IPS-15b (cell line): Measurements from ENCODE around the gene SERPINA10.
"Not testable (repeated sequence)": the region's sequence is repeated elsewhere in the genome, so short reads cannot be mapped to it uniquely, and the experiment has no call there.

Experiments
- H3K27me3 ChIP-seq: one replicate; pipeline ENCODE4 v1.6.1; 2013; ENCODE audit warnings: low read length; ENCODE audit not compliant: control insufficient read depth, insufficient read depth
- H3K36me3 ChIP-seq: one replicate; pipeline ENCODE4 v1.6.1; 2013; ENCODE audit warnings: low read length; ENCODE audit not compliant: control insufficient read depth, insufficient read depth
- H3K4me1 ChIP-seq: one replicate; pipeline ENCODE4 v1.6.1; 2013; ENCODE audit warnings: mild to moderate bottlenecking, low read length; ENCODE audit not compliant: control insufficient read depth, insufficient read depth
- H3K4me3 ChIP-seq: one replicate; pipeline ENCODE4 v1.5.1; 2013; ENCODE audit warnings: low read depth, low read length
- H3K9ac ChIP-seq: one replicate; pipeline ENCODE4 v1.6.1; 2013; ENCODE audit warnings: low read depth, mild to moderate bottlenecking, low read length
- H3K9me3 ChIP-seq: one replicate; pipeline ENCODE4 v1.6.1; 2013; ENCODE audit warnings: mild to moderate bottlenecking, low read length; ENCODE audit not compliant: control insufficient read depth, insufficient read depth

SERPINA10 gene

DNA sequence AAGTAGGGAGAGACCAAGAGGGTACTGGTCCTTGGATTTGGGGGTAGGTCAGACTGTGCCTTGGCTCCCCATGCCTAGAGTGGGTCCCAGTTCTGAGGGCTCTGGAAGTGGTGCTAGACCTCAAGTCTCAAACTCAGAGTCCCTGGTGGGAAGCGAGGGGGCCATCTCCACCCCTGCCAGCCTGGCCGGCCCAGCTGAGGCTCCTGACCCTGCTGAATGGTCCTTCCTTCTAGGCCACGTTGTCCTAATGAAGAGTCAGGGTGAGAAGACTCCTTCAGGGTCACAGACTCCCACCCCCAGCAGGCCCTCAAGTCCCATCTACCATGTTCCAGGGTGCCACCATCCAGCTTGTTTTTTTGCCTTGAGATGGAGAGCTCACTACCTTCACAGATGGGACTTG, 17.2 kb upstream of the SERPINA10 start:
- H3K36me3 ChIP-seq = no peaks in the 10 kb centered on the region
- H3K4me3 ChIP-seq = no peak overlapping the region
- H3K27me3 ChIP-seq = no peaks in the 10 kb centered on the region
- H3K4me1 ChIP-seq = no peaks in the 10 kb centered on the region
- no peak overlapping the region for H3K9ac ChIP-seq
- H3K9me3 ChIP-seq = no peaks in the 10 kb centered on the region

DNA sequence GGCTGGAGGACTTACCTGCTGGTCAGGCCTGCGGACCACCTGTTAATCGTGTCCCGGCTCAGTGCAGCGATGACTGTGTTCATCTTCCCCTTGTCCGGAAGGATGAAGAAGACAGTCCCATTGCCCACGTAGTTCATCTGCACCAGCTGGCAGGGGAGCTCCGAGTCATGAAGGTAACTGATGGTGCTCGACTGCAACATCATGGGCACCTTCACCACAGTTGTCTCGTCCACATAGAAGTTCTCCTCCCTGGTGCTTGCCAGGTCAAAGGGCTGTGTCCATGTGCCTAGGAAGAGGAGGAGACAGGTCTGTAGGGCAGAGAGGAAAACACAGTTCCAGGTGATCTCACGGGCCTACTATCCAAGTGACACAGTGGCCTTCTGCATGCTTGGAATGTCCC, 16.7 kb upstream of the SERPINA10 start:
- H3K9ac ChIP-seq = no peak overlapping the region
- H3K36me3 ChIP-seq = no peaks in the 10 kb centered on the region
- H3K27me3 ChIP-seq = no peaks in the 10 kb centered on the region
- no peaks in the 10 kb centered on the region for H3K9me3 ChIP-seq
- H3K4me1 ChIP-seq = no peaks in the 10 kb centered on the region
- H3K4me3 ChIP-seq = no peak overlapping the region

DNA sequence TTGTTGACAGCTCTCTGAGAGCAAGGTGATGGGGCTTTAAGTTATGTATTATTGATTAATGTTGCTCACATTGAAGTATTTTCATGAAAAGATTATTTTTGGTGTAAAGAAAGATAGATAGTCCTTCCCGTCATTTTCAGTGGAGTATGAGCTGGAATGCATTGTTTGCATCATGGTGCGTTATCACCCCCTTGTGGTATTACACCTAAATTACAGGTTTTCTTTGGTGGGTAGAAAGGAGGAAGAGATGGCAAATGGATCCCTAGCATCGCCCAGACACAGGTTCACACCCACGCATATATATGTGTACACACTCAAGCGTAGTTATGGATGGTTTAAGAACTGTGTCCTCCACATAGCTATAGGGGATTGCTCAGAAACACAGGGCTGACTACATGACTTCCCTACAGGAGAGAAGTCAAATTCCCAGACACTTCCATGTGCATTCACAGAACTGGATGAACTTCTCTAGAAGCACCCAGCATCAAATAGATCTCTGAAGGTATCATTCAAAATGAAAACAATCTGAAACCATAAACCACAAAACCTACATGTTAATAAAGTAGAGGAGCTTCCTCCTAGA, 14.4 kb upstream of the SERPINA10 start:
- Histone ChIP-seq H3K27me3 (no peaks in the 10 kb centered on the region), H3K36me3 (no peaks in the 10 kb centered on the region), H3K9ac (no peak overlapping the region), H3K4me3 (no peak overlapping the region), H3K9me3 (no peaks in the 10 kb centered on the region), H3K4me1 (no peaks in the 10 kb centered on the region)

DNA sequence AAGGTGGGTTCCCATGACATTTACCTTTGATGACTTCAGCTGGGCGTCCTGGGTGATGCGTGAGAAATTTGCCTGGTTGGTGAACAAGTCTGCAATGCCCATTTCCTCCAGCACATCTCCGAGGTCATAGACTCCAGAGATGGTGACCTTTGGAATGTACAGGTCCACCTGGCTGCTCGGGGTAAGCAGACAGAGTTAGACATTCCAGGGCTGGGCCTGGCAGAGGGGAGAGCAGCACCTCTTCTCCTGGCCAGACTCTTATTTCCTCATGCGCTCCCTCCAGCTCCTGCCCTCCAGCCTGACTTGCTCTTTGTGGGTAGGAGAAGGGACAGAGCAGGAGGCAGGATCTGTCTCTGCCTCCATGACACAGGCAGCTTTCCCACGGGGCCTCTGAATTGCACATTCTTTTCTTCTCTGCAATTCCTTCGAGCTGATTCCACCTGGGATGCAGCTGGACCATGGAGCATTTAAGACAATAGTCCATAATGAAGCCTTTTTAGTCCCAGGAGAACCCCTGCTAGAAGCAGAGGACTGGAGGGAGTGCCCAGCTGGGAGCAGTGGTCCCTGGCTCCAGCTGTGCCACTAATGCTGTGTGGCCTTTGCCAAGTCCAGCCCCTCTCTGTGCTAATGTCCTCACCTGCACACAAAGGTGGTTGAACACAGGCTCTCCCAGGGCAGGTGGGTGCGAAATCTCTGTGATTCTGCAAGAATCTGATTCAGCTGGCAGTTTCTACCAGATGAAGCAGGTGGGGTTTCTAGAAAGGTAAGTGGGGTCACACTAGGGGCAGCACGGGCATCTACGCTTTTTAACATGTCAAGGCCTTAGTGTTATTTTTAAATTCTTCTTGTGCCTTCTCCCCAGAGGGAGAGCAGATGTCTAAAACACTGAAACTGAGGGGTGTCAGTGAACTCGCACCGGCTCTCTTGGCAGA, 13.2 kb upstream of the SERPINA10 start:
- H3K4me3 ChIP-seq = no peak overlapping the region
- H3K36me3 ChIP-seq = no peaks in the 10 kb centered on the region
- H3K9ac ChIP-seq = no peak overlapping the region
- no peaks in the 10 kb centered on the region for H3K27me3 ChIP-seq
- H3K4me1 ChIP-seq = no peaks in the 10 kb centered on the region
- no peaks in the 10 kb centered on the region for H3K9me3 ChIP-seq

DNA sequence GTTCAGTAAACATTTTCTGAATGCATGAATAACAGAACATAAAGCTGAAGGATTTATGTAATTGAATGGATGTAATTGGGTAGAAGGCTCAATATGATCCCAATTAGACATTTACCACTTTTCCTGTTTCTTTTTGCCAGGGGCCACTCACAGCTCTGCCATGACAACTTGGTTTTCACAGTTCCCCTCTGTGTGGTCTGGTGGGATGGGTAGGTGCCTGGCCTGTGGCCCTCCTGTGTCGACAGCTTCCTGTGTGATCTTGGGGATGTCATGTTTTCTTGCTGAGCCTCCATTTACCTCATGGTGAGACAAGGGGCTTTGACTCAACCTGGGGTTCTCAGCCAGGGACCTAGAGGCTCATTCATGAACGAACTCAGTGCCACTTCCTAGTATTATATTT, 12.6 kb upstream of the SERPINA10 start:
- H3K27me3 ChIP-seq = no peaks in the 10 kb centered on the region
- no peak overlapping the region for H3K9ac ChIP-seq
- H3K36me3 ChIP-seq = no peaks in the 10 kb centered on the region
- no peaks in the 10 kb centered on the region for H3K9me3 ChIP-seq
- H3K4me1 ChIP-seq = no peaks in the 10 kb centered on the region
- no peak overlapping the region for H3K4me3 ChIP-seq

DNA sequence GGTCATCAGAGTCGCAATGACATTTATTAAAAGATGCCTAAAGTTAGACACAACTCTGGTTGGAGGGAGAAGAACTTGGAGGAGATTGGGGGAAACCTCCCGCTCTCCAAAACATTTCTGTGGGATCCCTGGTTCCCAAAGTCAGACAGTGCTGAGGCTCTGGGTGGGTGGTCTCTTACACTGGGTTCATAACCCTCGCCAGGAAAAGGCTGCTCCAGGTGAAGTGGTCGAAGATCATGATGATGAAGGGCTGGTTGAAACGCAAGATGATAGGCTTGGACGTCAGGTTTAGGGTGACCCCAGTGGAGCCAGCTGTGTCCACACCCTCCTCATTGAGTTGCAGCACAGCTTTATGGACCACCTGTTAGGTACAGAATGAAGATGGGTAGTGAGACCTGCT, 11.2 kb upstream of the SERPINA10 start:
- Histone ChIP-seq H3K9me3 (no peaks in the 10 kb centered on the region), H3K36me3 (no peaks in the 10 kb centered on the region), H3K27me3 (no peaks in the 10 kb centered on the region), H3K4me3 (no peak overlapping the region), H3K4me1 (no peaks in the 10 kb centered on the region), H3K9ac (no peak overlapping the region)

DNA sequence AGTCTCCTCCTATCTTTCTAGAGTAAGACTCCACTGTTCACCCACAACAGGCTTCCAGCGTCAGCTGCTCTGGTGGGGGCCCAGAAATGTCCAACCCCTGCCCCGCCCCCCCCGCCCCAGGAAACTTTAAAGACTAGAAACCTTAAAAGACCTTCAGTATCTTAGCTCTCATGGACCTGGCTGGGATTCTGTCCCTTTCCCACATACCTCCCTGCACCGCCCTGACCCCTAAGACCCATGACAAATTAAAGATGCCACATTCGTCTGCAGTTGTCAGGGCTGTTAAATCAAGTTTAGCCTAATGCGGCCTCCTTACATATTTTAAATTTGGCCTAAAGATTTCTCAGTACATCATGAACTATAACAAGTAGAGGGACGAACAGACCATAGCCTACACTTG, 10.0 kb upstream of the SERPINA10 start:
- Histone ChIP-seq H3K4me1 (no peaks in the 10 kb centered on the region), H3K36me3 (no peaks in the 10 kb centered on the region), H3K9ac (no peak overlapping the region), H3K27me3 (no peaks in the 10 kb centered on the region), H3K9me3 (no peaks in the 10 kb centered on the region), H3K4me3 (no peak overlapping the region)

DNA sequence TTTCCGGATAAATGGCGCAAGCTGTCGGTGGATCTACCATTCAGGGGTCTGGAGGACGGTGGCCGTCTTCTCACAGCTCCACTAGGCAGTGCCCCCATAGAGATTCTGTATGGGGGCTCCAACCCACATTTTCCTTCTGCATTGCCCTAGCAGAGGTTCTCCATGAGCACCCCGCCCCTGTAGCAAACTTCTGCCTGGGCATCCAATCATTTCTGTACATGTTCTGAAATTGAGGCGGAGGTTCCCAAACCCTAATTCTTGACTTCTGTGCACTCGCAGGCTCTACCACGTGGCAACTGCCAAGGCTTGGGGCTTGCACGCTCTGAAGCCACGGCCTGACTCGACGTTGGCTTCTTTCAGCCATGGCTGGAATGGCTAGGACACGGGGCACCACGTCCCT, 5.1 kb upstream of the SERPINA10 start:
- Histone ChIP-seq H3K36me3 (no peaks in the 10 kb centered on the region), H3K9me3 (no peaks in the 10 kb centered on the region), H3K4me1 (no peaks in the 10 kb centered on the region), H3K27me3 (no peaks in the 10 kb centered on the region), H3K4me3 (no peak overlapping the region), H3K9ac (no peak overlapping the region)

DNA sequence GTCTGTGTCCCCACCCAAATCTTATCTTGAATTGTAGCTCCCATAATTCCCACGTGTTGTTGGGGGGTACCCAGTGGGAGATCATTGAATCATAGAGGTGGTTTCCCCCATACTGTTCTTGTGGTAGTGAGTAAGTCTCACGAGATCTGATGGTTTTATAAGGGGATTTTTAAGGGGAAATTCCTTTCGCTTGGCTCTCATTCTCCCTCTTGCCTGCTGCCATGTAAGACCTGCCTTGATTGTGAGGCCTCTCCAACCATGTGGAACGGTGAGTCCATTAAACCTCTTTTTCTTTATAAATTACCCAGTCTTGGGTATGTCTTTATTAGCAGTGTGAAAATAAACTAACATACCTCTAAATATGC, 3.1 kb upstream of the SERPINA10 start:
- H3K36me3 ChIP-seq, H3K27me3 ChIP-seq, H3K4me1 ChIP-seq, H3K9me3 ChIP-seq, H3K9ac ChIP-seq, H3K4me3 ChIP-seq: not testable (repeated sequence)

DNA sequence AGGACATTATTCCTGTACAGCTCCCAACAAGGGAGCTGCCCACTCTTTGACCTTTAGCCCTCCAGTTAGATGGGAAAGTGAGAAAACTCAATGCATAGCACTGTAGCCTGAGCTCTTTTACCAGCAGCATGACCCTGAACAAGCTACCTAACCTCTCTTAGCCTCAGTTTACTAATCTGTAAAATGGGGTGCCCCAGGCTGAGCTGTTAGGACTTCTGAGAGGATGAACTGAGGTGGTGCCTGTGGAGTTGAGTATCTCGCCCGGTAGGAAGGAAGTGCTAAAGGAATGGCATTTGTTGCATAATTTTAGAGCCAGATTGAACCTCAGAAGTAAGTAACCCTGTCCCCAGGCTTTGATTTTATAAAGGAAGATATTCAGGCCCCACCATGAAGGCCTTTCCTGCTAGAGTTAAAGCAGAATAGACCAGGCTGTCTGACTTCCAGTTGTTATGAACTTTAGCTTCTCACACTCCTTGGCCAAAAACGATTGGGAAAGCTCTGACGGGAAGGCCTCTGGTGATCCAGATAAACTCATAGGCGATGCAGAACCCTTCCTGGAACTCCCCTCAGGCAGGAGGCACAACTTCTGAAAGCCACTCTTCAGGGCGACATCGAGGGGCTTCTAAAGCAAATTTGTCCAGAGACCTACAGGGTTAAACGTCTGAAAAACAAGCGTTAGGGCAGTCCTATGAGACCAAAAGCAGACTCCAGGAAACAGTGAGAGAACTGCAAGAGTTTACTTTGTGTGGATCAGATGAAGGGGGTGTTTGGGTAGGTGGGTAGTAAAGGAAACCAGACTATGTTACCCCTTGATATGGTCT, 2.5 kb upstream of the SERPINA10 start:
- H3K4me3 ChIP-seq = no peak overlapping the region
- H3K27me3 ChIP-seq = no peaks in the 10 kb centered on the region
- no peaks in the 10 kb centered on the region for H3K9me3 ChIP-seq
- no peaks in the 10 kb centered on the region for H3K4me1 ChIP-seq
- no peaks in the 10 kb centered on the region for H3K36me3 ChIP-seq
- H3K9ac ChIP-seq = no peak overlapping the region

DNA sequence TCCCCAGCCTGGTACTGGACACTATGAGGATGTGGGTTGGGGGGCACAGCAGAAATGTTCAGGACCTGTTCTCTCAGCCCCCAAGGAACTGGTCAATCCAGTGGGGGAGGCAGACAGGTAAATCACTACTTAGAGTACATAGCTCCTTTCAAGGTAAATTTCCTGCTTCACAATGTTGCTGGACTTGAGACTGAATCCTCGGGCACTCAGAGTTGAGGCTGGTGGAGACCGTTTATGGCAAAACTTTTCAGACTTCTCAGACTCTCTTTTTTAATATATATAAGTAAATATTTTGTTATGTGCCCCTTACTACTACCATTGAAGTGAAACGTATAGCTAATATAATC, 483 bp upstream of the SERPINA10 start:
- Histone ChIP-seq H3K27me3 (no peaks in the 10 kb centered on the region), H3K9ac (no peak overlapping the region), H3K9me3 (no peaks in the 10 kb centered on the region), H3K4me1 (no peaks in the 10 kb centered on the region), H3K36me3 (no peaks in the 10 kb centered on the region), H3K4me3 (no peak overlapping the region)

DNA sequence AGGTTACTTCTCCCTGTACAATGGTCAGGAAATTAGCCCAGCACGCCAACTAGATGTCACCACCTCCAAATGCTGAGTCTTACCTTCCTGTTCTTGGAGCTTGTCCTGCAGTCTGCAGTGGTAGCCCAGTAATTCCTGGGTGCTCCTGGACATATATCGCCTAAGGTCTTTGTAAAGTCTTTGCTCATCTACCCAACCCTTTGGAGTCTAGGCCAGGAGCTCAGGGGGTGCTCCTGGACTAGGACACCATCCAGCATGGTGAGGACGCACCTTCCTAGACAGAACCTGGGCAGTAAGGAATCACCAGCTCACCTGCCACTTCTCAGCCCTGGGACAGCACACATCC, 569 bp downstream of the SERPINA10 start:
- Histone ChIP-seq H3K9ac (no peak overlapping the region), H3K4me3 (no peak overlapping the region), H3K4me1 (no peaks in the 10 kb centered on the region), H3K9me3 (no peaks in the 10 kb centered on the region), H3K27me3 (no peaks in the 10 kb centered on the region), H3K36me3 (no peaks in the 10 kb centered on the region)
